ENCODE results near the gene P2RX6. TPM values are rescaled to one million over a fixed set of nuclear protein-coding genes. Genes with fewer than 3 reads are reported as not detected.

Gene P2RX6
- total and polyA plus RNA-seq, 8 donors: 0.20 to 2.4 (median 1.8) TPM

- peaks cover 0 to 45% of the 10 kb centered on the region in 2 donors for H3K36me3 ChIP-seq
- H3K9me3 ChIP-seq: no peaks in the 10 kb centered on the region
- no peak for DNase-seq
- no peak for TF ChIP-seq CTCF (IDR thresholded peaks at IDR 0.05)
- ATAC-seq: no peak
- H3K27me3 ChIP-seq: no peaks in the 10 kb centered on the region
- H3K27ac ChIP-seq: no peak overlapping the region
- H3K4me1 ChIP-seq: peaks cover 8 to 24% of the 10 kb centered on the region in 2 donors
- intact Hi-C loops (cut with DNase I): no loop called here
- no peak overlapping the region for H3K4me3 ChIP-seq
Observed at GRCh38 chr22:20985720-20986119, 29.2 kb upstream of the P2RX6 start.

- Histone ChIP-seq H3K4me1 (peaks cover 3 to 19% of the 10 kb centered on the region in 2 donors), H3K9me3 (no peaks in the 10 kb centered on the region), H3K36me3 (peaks cover 0 to 52% of the 10 kb centered on the region in 2 donors), H3K27me3 (no peaks in the 10 kb centered on the region), H3K4me3 (no peak overlapping the region), H3K27ac (no peak overlapping the region)
- no peak for DNase-seq
- no peak for TF ChIP-seq CTCF (IDR thresholded peaks at IDR 0.05)
- intact Hi-C loops (cut with DNase I): no loop called here
- no peak for ATAC-seq
Observed at GRCh38 chr22:20986365-20986764, 28.6 kb upstream of the P2RX6 start.

GRCh38 chr22:20987375-20987774, 27.6 kb upstream of the P2RX6 start:
- peak in 1 of 4 donors; percentile 59 for DNase-seq
- Histone ChIP-seq H3K27ac (no peak overlapping the region), H3K4me3 (no peak overlapping the region), H3K9me3 (no peaks in the 10 kb centered on the region), H3K4me1 (peaks cover 0 to 13% of the 10 kb centered on the region in 2 donors), H3K36me3 (peaks cover 0 to 62% of the 10 kb centered on the region in 2 donors), H3K27me3 (no peaks in the 10 kb centered on the region)
- no peak for TF ChIP-seq CTCF (IDR thresholded peaks at IDR 0.05)
- no peak for ATAC-seq
- intact Hi-C loops (cut with DNase I): no loop called here

- H3K4me3 ChIP-seq: no peak overlapping the region
- no peaks in the 10 kb centered on the region for H3K9me3 ChIP-seq
- ATAC-seq (no peak), DNase-seq (peak in 1 of 4 donors; percentile 61)
- TF ChIP-seq CTCF (IDR thresholded peaks at IDR 0.05): no peak
- H3K27ac ChIP-seq: no peak overlapping the region
- intact Hi-C loops (cut with DNase I): no loop called here
- H3K36me3 ChIP-seq: peaks cover 0 to 76% of the 10 kb centered on the region in 2 donors
- no peaks in the 10 kb centered on the region for H3K27me3 ChIP-seq
- H3K4me1 ChIP-seq: no peaks in the 10 kb centered on the region
Observed at GRCh38 chr22:20988573-20989322, 26.2 kb upstream of the P2RX6 start.

GRCh38 chr22:20989323-20990138, 25.4 kb upstream of the P2RX6 start:
- Histone ChIP-seq H3K27ac (no peak overlapping the region), H3K36me3 (peaks cover 0 to 84% of the 10 kb centered on the region in 2 donors)

More at GRCh38 chr22:20989323-20990138, 25.4 kb upstream of the P2RX6 start:
- Histone ChIP-seq H3K4me1 (no peaks in the 10 kb centered on the region), H3K9me3 (no peaks in the 10 kb centered on the region), H3K4me3 (no peak overlapping the region), H3K27me3 (no peaks in the 10 kb centered on the region)
- TF ChIP-seq CTCF (IDR thresholded peaks at IDR 0.05): no peak
- peak in 1 of 4 donors; percentile 45 for DNase-seq
- intact Hi-C loops (cut with DNase I): no loop called here
- ATAC-seq: no peak

Measured in left lung (tissue), 10 donors.